ENCODE data around the gene NCS1.

The NCS1 gene

DNA sequence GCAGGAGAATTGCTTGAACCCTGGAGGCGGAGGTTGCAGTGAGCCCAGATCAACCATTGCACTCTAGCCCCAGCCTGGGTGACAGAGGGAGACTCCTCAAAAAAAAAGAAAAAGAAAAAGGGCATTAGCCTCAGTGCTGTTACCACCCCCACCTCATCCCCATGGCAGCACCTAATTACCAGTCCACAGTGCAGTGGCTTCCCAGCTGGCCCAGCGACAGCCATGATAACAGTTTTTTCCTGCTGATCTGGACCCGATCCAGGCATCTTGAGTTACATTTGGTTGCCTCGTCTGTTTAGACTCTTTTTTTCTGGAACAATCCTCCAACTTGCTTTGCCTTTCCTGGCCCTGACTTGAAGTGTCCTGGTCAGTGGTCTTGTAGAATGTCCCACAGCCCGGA lies 24.4 kb downstream of the NCS1 start:
- peak; percentile 82 for DNase-seq

GRCh38 chr9:130197386-130197785 lies 25.2 kb downstream of the NCS1 start:
- DNase-seq = no peak

GRCh38 chr9:130197888-130198287 lies 25.7 kb downstream of the NCS1 start:
- DNase-seq = peak; percentile 60

GRCh38 chr9:130198501-130199179 lies 26.4 kb downstream of the NCS1 start:
- DNase-seq = no peak

DNA sequence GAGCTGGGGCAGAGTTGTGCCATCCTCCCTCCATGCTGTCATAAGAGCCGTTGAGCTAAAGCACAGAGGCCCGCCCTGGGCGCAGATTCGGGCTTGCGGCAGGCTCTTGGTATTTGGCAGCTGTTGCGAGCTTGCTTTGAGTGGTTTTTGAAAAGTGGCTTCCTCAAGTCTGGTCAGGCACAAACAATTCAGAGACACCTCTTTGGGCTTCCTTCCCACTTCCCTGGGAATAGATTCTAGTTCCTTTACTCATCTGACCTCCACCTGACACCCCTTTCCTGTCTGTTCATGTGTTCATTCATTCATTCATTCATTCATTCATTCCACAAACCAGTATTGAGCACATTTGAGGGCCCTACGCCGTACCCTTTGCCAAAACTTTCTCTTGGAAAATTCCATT lies 27.4 kb downstream of the NCS1 start:
- no peak for DNase-seq

GRCh38 chr9:130200038-130200849 lies 28.0 kb downstream of the NCS1 start:
- no peak for DNase-seq

GRCh38 chr9:130201399-130201873 lies 29.2 kb downstream of the NCS1 start:
- DNase-seq = no peak

DNA sequence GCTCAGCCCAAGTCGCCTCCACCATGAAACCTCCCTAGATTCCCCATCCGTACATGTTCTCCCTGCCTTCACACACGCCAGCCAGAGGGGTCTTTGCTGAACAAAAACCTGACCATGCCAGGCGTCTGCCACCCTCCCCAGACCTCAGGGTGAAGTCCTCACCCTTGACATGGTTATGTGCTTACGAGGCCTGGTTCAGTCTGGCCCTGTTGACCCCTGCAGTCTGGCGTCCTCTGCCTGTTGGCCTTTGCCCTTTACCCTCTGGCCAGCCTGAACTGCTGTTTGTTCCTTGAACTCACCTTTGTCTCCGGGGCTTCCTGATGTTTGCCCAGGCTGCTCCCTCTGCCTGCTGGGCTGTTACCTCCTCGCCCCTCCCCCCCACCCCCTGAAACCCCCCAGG lies 29.8 kb downstream of the NCS1 start:
- no peak for DNase-seq

DNA sequence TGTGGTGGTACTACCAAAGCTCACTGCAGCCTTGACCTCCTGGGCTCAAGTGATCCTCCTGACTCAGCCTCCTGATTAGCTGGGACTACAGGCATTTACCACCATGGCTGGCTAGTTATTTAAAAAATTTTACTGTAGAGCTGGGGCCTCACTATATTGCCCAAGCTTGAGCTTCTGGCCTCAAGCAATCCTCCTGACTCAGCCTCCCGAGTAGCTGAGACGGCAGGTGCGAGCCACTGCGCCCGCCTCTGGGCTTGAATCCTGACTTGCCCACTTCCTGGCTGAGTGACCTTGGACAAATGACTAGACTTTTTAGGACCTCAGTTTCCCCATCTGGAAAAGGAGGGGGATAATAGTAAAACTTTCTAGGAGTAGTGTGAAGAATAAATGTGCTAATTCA lies 32.1 kb downstream of the NCS1 start:
- DNase-seq = no peak

DNA sequence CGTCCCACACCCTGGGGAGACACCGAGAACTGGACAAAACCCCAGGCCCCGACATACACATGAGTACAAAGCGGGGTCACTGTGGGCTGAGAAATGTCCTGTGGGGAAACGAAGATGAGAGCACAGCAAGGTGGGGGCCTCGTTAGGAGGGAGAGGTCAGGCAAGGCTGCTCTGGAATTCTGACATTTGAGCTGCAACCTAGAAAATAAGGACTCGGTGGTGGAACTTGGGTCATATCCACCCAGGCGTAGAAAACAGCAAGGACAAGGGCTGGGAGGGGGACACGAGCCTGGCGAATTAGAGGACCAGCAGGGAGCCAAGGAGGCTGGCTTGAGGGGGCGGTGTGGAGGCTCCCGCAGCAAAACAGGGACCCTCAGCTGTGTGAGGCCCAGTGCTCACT lies 32.8 kb downstream of the NCS1 start:
- DNase-seq = no peak

DNA sequence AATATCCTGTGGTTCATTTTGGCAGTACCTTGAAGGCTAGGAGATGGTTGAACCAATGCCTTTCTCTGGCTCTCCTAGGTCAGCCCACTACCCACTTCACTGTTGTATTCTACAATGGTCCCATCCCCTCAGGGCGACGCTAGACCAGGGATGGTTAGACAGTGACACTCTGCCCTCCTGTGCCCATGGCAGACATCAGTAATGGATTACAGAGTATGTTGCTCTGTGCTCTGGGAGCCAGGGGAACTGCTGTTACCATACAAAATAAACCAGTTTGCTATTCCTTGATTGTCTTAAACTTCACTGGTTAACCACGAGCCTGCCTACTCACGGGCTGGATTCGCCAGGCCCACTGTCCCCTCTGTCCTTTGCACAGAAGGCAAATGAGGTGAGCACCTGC lies 33.7 kb downstream of the NCS1 start:
- DNase-seq = no peak

DNA sequence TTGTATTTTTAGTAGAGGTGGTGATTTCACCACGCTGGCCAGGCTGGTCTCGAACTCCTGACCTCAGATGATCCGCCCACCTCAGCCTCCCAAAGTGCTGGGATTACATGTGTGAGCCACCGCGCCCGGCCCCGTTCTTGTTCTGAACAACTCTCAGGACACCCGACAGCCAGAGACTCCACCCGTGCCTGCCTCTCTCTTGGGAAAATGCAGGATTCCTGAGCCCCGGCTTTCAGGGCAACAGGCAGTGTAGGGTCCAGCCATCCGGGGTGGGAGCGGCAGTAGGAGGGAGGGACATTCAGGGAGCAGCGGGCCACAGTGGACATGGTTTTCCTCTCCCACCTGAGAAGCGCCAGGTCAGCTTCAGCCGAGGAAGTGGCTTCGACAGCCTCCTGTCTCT lies 34.4 kb downstream of the NCS1 start:
- no peak for DNase-seq

- DNase-seq = no peak
These were observed 35.2 kb downstream of the NCS1 start for GRCh38 chr9:130207241-130207992.

DNA sequence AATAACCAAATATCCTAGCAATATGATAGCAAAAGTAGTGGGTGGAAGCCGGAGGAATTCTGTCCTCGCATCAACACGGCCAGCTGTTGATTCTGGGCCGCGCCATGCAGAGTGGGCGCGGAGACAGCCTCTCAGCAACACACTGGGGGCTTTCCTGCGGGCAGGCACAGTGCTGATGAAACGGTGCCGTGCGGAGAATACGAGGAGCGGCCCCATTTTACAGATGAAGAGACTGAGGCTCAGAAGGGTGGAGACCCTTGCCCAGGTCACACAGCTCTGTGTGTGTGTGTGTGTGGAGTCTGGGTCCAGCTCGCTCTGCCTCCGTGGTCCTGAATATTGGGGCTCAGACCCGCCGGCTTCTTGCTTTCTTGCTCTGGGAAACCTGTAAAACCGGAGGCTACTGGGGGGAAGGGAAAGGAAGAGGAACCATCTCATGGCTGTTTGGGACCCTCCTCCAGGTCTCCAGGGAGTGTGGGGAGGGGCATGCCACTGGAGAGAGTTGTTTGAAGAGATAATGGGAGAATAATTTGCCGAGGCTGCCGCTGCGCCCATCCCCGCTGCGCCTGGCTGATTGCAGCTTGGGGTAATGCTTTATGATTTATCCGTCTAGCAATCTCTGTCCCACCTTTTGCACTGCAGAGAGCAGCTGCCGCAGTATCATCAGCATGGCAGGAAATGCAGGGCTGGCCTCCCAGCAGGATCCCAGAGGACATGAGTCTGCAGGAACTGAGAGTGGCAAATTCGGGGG lies 36.6 kb downstream of the NCS1 start:
- no peak for DNase-seq

GRCh38 chr9:130209422-130209821 lies 37.2 kb downstream of the NCS1 start:
- no peak for DNase-seq

GRCh38 chr9:130211548-130212226 lies 39.5 kb downstream of the NCS1 start:
- DNase-seq = no peak

DNA sequence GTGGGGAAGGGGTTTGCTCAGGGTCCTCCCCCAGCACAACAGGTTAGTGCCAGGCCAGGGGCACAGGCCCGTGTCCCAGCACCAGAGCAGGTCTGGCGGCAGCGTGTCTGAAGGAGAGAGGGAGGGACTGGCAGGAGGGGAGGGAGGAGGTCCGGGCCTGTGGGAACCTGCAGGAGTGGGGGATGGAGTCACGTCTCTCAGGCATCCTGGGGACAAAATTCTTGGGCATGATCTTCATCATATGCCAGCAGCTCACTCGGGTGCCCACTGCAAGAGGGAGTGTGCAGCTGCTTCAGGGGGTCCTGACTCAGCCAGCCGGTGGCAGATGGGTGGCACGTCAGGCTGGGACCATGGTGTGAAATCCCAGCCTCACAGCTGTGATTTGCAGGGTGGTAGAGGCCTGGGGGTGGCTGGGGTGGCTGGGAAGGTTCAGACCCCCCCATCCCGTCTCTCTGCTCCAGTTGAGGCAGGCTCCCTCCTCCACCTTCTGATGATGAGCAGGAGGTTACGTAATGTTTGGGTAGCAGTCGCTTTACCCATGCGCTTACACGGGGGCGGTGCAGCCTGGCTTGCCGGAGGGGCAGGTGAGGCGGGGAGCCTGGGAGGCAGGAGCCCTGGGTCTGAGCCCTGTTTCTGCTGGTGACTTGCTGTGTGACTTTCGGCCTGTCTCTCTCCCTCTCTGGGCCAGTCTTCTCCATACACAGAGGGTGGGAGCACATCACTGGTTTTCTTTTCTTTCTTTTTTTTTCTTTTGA lies 40.5 kb downstream of the NCS1 start:
- no peak for DNase-seq

DNA sequence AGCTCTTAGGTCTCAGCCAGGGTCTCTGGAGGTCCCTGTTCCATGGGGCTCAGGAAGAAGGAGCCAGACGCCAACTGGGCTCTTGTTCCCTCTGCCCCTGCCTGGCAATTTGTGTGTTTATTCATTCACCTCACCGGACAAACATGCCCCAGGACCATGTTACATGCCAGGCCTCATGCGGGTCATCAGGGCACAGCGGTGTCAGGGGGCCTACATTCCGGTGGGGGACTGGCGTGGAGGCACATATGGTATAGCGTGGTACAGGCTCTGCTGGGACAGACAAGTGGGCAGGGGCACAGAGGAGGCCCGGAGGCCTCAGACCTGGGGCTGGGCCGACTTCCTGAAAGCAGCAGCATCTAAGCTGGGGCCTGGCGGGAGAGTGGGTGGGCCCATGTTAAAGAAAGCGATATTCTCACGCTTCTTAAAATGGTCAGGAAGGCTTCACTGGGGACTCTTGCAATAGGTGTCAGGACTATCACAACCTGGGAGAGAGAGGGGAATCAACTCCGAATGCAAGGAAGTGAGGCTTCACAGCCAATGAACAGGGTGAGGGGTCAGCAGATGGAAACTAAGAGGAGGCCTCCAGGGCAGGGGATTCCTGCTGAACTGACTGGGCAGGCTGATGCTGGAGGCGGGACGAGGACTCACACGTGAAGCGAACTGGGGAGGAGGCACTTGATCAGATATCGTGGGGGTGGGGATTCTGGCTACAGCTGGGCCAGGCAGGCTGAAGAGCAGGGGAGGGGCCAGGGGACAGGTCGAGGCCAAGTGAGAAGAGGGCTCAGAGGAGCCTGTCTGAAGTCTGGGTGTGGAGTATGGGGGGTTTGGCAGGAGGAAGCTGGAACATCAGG lies 41.9 kb downstream of the NCS1 start:
- no peak for DNase-seq

GRCh38 chr9:130214776-130215340 lies 42.7 kb downstream of the NCS1 start:
- DNase-seq = no peak
